Activated effector memory CD4-positive, alpha-beta T cell treated with Interleukin-2 at 50 U/mL for 16 hours (primary cell): ENCODE measurements around the gene ARHGEF16.

ENCODE experiments used
- DNase-seq: peaks from one replicate; pipeline ENCODE4 v3.0.0-alpha.2; 2020

Gene ARHGEF16

DNA sequence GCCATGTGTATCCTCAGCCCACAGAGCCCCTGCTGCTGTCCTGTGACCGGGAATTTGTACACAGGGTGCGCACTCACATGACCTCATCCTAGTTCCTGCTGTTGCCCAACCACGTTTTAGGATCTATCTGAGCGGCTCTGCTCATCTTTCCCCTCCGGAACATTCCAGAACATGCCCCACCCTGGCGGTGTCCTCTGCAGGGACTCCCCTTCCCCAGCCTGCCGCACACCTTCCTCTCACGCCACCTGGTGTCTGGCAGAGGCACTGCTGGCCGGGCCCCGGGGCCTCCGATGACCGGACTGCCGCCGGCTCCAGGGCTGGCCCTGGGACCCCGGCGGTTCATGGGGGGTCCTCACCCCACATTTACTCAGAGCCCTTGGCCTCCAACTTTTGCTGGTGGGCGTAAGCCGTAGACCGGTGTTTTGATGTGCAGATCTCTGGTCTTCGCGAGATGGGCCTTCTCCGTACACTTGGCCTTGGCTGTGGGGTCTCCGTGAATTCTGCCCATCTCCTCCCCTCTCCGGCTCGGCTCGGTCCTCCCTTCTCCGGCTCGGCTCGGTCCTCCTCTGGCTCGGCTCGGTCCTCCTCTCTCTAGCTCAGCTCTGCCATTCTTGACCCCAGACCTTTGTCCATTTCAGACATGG is 29.5 kb downstream of the ARHGEF16 start:
- DNase-seq, result peak; percentile 13

DNA sequence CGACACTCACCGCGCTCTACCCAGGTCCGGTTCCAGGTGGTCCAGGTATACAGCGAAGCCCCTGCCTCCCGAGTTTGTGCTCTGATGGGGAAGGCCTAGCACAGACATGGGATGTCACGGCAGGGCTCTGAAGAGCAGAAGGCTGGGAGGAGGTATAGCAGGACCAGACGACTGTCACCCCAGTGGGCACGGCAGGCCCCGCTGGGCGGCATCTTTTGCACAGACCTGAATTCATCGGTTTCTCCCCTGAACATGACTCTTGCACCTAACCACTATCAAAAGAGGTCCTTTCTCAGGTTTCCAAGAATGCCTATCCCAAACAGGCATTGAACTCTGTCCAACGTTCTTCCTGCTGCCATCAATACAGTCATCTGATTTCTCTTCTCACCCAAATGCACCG is 30.6 kb downstream of the ARHGEF16 start:
- no peak for DNase-seq

DNA sequence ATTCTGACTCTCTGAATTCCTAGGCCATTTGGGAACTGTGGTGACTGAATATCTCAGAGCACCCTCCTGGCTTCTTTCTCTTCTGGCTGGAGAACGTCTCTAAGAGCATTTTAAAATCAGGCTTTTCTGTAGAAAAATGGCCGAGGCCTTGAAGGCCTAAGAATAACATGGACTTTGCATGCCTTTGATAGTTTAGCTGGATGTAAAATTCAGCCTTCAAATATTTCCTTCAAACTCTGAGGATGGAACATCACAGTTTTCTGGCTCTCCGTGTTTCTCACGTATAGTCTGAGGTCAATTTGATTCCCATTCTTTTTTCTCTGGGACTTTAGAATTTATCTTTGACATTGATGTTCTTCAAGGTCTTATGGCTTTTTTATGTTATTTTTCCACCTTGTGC is 34.0 kb downstream of the ARHGEF16 start:
- DNase-seq, result no peak

DNA sequence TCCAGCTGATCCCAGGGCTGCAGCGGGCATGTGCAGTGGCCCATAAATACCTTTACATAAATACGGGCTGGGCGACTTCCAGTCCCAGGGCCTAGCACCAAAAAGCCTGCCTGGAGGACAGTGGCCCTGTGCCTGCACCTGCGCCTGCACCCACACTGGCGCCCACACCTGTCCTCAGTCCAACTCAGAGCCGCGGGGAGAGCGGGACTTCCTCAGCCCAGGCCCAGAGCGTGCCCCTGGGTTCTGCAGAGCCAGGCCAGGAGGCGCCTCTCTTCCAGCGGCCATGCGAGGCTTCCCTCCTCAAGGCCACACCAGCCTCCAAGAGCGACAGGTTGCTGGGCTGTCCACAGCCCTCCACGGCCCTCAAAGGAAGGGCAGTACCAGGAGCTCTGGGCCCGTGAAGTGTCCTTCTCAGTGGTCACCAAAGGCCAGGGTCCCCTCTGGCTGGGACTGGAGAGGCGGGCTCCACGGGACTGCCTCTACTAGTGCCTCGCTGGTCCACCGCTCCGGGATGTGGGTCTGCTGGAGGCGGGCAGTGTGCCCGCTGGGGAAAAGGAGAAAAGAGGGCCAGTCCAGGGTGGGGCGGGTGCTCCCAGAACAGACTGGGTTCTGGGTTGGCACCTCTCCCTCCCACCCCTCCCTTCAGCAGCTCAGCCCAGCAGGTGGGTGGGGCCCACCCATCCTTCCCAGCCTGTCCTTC is 35.7 kb downstream of the ARHGEF16 start:
- DNase-seq, result no peak

DNA sequence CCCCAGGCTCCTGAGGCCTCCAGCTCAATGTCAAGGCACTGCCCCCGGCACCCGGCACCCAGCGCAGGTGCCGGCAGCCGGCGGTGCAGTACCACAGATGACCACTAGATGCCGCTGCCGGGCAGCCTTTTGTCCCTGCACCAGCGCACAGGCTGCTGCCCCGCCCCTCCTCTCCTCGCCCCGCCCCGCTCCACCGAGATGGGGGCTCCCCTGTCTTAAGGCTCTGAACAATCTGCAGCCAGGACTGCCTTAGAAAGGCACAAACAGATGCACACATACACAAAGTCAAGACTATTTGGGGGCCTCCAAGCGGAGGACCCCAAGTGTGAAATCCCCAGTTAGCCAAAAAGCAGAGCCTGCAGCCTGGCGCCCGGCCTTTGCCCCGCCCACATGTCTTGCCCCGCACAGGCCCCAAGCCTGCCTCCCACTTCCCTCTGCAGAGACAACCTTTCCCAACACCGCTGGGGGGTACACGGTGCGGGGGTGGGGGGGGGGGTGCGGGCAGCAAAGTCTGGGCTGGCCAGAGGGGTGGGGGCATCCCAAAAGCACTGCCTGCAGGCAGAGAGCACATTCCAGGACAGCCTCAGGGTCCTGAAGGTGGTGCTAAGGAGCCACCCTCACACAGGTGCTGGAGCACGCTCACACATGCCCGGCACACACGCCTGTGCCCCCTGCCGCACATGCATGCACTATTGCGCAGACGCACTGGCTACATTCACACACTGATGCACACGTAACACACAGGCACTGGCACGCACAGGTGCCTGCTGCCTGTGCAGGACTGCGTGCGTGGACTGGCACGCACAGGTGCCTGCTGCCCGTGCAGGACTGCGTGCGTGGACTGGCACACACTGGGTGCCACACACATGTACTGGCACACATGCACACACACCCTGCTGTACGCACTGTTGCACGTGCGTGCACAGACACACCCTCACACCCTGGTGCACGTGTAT is 37.1 kb downstream of the ARHGEF16 start:
- peak; percentile 74 for DNase-seq

DNA sequence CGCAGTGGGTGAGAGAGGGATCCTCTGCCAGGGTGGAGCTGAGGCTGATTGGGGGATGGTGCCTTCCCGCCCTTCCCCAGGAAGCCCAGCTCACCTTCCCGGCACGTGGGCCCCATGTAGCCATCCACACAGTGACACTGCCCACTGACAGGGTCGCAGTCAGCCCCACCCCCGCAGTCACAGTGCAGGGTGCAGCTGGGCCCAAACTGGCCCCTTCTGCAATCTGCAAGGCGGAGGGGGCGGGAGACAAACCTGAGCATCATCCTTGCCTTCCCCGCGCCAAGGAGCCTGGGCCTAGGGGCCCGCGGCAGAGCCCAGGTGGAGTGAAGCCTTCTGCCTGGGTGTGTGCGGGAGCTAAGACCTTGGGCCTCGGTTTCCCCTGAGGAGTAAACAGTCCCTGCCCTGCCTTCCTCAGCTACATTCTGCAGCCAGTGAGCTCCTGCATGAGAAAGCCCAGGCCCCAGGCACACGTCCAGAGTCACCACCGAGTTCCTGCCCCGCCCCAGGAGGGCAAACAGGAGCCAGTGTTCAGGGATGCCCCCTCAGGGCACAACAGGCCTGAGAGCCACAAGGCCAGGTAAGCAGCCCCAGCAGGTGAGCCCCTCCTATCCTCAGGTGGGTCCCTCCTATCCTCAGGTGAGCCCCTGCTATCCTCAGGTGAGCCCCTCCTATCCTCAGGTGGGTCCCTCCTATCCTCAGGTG is 38.2 kb downstream of the ARHGEF16 start:
- DNase-seq, result no peak

DNA sequence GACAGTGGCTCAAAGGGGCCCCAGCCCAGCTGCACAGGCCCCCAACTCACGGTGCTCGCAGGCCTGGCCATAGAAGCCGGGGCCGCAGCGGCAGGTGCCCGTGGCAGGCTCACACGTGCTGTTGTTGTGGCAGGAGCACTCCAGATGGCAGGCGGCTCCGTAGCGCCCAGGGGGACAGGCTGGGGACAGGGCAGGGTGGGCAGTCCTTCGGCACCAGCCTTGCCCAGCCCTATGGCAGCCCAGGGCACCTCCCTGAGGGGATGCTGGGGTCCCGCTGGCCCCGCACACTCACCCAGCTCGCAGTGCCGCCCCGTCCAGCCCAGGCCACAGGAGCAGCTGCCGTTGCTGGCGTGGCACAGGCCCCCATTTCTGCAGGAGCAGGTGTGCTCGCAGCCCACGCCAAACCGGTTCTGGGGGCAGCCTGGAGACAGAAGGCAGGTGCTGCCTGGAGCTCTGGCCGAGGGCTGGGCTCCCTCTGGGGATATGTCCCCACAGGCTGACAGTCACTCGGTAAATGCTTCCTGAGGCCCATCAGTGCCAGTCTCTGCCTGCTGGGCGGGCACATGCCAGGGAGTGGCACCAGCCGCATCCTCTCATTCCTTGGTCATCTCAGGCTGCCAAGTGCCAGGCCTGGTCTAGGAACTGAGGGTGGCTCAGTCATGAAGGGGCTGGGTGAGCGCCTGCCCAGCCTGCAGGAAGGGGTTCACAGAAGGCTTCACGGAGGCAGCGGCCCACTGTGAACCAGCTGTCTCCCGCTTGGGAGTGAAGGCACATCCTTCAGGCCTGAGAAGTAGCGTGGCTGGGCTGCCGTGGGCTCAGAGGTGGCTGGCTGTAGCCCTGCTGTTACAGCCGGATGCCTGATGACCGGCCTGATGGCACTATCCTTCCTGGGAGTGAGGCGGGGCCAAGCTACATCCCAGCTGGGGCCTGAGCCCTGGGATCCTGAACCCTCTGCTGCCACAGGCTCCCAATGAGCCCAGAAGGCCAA is 40.1 kb downstream of the ARHGEF16 start:
- no peak for DNase-seq

DNA sequence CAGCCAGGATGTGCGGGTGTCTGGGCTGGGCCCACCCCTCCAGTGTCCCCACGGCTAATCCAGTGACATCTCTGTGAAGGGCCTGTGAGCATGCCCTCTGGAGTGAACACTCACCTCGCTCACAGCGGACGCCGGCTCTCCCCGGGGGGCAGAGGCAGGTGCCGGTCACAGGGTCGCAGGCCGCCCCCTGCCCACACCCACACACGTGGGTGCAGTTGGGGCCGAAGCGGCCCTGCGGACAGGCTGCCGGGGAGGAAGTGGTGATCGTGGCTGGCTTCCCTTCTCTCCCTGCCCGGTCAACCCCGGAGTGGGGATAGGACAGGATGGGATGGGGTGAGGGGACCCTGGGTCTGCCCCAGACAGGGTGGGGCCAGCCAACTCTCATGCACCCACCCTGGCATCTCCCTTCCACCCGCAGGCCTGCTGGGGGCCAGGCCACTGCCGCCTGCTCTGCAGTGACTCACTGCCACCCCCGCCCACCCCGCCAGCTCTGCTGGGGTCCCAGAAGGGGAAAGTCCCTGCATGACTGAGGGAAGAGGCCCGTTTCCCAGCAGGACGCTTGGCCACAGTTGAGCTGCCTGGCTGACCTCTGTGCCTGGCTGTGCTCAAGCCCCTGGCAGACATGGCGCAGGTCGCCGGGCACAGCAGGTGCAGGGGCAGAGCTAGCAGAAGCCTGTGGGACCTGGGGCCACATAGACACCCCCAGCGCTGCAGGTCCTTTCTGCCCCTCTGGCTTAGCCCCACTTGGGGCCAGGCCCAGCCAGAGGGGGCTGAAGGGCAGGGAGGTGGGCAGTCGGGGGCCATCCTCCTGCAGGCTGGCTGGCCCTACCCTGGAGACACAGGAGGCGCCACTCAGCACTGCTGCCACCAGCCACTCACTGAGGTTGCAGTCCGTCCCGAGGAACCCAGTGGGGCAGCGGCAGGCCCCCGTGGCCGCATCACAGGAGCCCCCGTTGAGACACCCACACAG is 41.6 kb downstream of the ARHGEF16 start:
- DNase-seq, result no peak

DNA sequence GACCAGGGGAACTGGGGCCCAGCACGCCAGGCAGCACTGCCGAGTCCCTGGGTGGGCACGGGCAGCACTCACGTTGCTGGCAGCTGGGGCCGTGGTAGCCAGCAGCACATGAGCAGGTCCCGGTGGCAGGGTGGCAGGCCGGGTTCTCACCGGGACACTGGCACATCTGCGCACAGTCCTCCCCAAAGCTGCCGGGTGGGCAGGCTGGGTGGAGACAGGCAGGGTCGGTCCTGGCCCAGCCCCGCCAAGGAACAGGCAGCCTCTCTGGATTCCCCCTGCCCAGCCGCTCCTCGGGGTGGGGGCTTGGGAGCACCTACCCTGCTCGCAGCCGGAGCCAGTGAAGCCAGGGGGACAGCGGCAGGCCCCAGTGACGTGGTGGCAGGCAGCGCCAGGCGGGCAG is 42.5 kb downstream of the ARHGEF16 start:
- no peak for DNase-seq

DNA sequence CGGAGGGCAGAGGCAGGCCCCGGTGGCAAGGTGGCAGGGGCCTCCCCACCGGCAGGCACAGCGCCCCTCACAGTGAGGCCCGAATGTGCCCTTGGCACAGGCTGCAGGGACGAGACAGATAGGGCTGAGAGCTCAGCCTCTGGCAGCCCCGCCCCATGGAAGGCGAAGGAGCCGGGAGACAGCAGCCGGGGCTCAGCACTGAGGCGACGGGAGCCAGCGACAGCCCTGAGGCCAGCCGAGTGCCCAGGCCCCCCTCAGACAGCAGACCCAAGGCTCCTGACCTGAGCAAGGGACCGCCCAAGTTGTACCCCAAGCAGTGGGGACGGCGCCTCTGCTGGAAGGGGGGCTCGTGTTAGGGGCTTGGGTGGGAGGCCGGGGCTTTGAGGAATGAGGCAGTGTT is 43.1 kb downstream of the ARHGEF16 start:
- DNase-seq, result no peak

DNA sequence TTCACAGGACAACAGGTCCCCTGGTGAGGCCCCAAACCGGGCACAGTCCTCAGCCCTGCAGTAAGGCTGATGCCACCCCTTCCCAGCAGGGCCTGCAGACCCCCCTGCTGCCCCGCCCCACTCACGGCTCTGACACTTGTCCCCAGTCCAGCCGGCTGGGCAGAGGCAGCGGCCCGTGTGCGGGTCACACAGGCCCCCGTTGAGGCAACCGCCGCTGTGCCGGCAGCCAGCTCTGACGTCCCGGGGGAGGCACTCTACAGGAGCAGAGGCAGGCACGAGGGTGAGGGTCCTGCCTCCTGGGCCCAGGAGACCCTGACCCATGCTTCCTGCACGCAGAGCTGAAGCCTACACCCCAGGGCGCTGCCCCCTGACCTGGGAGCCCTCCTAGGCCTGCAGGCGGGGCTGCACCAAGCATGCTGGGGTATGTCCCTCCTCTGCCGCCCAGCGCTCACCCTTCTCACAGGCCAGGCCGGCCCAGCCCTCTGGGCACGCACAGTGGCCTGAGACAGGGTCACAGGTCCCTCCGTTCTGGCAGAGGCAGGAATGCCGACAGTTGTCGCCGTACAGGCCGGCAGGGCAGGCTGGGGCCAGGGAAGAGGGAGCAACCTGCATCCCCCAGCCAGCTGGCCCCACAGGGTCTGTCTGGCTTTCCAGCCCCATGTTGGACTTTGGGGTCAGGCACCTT is 43.9 kb downstream of the ARHGEF16 start:
- DNase-seq, result no peak

DNA sequence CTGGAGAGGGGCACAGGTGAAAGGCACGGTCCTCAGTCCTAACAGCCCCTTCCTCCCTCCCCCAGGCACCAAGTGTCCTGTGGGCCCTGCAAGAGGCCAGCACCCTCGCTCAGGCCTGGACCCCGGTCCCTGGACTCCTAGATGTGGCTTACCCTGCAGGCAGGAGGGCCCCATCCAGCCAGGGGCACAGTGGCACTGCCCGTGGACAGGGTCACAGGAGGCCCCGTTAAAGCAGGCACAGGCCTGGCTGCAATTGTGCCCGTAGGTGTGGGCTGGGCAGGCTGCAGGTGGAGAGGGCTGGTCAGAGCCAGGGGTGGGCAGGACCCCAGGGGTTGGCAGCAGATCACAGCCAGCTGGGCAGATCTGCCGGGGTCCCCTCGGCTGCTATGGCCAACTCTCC is 44.5 kb downstream of the ARHGEF16 start:
- DNase-seq, result no peak

DNA sequence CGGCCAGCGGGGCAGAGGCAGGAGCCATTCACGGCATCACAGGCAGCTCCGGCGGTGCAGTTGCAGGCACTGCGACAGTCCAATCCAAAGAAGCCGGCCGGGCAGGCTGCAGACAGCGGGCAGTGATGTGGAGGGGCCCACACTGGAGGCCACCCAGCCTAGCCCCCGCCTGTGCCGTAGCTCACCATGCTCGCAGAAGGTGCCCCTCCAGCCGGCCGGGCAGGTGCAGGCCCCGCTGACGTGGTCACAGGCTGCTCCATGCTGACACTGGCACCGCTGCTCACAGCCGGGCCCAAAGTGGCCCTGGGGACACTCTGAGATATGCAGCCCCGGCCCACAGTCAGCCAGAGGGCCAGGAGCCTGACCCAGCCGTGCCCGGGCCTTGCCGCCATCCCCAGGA is 45.1 kb downstream of the ARHGEF16 start:
- DNase-seq, result no peak

DNA sequence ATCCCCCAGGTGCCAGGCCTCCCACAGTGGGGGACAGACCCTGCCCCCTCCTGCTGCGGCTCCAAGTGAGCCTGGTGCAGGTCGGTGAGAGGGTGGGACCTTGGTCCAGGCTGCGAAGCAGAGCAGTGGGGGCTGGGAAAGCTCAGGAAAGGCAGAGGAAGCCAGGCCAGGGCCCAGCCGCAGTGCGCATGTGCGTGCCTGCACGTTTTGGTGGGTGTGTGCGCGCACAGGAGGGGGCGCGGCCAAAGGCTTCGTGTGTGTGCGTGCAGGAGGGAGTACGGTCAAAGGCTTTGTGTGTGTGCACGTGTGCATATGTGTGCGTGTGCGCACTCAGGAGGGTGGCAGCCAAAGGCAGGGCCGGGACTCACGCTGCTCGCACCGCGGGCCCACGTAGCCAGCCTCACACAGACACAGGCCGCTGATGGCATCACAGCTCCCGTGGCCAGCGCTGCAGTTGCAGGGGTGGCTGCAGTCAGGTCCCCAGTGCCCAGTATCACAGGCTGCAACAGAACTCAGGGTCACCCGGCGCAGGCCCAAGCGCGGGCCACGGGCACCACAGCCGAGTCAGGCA is 45.9 kb downstream of the ARHGEF16 start:
- no peak for DNase-seq

DNA sequence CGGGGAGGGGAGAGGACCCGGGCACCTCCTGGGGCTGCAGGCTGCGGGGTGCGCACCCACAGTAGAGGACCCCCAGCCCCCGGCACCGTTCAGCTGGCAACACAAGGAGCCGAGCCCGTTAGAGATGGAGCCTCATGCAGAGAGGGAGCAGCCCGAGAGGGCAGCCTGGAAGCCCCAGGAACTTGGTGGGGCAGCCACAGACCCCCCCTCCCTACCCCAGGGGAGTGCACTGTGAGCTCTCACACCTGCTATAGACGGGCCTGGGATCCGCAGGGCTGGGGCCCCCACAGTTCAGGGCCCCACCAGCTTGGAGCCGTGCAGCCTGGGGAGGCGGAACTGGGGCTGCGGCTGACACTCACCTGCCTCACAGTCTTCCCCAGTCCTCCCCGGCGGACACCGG is 47.0 kb downstream of the ARHGEF16 start:
- DNase-seq, result no peak

DNA sequence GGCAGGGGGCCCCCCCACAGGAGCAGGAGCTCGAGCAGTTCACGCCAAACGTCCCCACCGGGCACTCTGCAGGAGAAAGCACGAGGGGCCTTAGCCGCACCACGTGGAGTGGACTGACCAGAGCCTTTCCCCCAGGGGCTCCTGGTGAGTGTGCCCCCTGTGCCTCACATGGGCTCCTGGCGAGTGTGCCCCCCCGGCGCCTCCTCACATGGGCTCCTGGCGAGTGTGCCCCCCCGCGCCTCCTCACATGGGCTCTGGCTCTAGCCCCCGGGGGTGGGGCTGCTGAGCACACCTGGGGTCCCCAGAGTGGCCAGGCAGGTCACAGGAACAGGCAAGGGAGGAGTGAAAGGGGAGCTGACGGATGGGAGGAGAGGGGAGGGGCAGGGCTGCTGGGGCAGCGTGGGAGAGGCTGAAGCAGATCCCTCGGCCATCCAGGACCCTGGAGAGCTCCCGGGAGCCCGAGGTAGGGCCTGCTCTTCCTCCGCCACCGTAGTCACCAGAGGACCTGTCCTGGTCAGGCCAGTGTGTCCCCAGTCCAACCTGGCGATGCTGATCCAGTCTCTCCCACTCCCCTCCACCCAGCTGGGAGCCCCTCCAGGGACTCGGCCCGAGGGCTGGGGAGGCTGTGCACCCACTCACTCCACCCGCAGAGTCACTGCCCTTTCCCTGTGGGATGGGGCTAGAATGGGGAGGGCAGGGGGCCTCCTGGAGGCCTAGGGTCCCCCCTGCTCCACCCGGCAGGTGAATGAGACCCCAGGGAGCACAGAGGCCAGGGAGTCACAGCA is 47.6 kb downstream of the ARHGEF16 start:
- DNase-seq, result no peak

DNA sequence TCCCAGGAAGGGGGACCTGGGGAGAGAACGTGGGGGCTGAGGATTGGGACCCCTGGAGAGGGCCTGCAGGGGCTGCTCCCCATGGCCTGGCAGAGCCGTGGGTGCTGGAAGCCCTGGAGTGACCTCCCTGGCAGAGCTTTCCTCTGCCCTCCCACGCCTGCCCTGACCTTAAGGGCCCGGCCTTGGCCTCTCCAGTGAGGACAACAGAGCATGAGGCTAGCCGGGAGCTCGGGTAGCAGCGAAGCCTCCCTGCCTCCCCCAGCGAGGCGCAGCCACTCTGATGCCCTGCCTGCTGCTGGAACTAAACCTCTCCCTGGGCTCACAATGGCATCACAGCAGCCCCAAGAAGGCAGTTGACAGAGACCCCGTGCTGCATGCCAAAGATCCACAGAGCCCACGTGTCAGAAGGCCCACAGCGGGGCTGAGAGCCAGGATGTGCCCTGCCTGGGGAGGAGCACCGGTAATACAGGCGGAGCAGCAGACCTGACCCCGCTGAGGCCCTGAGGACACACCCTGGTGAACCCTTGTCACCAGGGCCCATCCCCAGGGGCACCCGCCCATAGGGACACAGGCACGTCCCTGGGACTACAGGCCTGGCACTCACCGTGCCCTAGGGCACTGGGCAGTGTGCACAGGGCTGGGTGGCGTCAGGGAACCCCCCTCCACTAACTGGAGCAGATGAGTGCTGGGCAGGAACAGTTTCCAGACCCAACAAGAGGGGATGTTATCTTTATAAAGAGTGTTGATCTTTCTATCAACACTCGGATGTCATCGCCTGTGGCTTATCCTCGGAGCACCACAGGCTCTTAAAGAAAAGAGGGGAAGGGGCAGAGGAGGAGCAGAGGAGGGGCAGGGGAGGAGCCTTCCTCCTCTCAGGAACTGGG is 48.4 kb downstream of the ARHGEF16 start:
- DNase-seq, result no peak

DNA sequence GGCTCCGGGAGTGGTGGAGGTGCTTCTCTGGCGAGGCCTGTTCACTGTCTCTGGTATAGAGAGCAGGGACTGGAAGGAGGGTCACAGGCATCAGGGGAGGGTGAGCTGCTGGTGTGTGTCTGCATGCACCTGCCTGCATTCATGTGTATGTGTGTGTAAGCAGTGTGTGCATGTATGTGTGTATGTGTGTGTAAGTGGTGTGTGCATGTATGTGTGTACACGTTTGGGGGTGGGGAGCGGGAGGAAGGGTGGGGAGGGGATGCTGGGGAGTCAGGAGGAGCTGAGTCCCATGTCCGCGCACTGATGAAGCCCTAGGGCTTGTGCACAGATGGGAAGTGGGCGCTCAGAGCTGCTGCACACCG is 49.0 kb downstream of the ARHGEF16 start:
- DNase-seq, result no peak
